Endometrial microvascular endothelial cells (primary cell): Measurements from ENCODE around the gene FASTKD3. TPM values are rescaled to one million over a fixed set of nuclear protein-coding genes. Genes with fewer than 3 reads are reported as not detected.
"Not testable (repeated sequence)": the region's sequence is repeated elsewhere in the genome, so short reads cannot be mapped to it uniquely, and the experiment has no call there.

Experiments
- in situ Hi-C: cut with HindIII; loops from 2 replicates; pipeline ENCODE4 v1.10.0; 2017; ENCODE audit warnings: low sequenced_read_pairs, low pct_unique_long_range_greater_than_20kb; ENCODE audit errors: inconsistent ontology term
- total RNA-seq: library from RNA; depleted of rRNA; stranded (reverse); fragments of >200 nt; gene quantifications from one replicate; pipeline ENCODE4 v1.2.3, GENCODE V29; 2015; ENCODE audit errors: inconsistent ontology term

The FASTKD3 gene, protein sequence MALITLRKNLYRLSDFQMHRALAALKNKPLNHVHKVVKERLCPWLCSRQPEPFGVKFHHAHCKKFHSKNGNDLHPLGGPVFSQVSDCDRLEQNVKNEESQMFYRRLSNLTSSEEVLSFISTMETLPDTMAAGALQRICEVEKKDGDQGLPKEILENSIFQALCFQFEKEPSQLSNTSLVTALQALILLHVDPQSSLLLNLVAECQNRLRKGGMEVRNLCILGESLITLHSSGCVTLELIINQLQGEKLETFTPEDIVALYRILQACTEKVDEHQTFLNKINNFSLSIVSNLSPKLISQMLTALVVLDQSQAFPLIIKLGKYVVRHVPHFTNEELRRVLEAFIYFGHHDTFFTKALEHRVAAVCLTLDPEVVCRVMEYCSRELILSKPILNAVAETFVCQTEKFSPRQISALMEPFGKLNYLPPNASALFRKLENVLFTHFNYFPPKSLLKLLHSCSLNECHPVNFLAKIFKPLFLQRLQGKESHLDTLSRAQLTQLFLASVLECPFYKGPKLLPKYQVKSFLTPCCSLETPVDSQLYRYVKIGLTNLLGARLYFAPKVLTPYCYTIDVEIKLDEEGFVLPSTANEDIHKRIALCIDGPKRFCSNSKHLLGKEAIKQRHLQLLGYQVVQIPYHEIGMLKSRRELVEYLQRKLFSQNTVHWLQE
- total RNA-seq = 20.4 TPM

DNA sequence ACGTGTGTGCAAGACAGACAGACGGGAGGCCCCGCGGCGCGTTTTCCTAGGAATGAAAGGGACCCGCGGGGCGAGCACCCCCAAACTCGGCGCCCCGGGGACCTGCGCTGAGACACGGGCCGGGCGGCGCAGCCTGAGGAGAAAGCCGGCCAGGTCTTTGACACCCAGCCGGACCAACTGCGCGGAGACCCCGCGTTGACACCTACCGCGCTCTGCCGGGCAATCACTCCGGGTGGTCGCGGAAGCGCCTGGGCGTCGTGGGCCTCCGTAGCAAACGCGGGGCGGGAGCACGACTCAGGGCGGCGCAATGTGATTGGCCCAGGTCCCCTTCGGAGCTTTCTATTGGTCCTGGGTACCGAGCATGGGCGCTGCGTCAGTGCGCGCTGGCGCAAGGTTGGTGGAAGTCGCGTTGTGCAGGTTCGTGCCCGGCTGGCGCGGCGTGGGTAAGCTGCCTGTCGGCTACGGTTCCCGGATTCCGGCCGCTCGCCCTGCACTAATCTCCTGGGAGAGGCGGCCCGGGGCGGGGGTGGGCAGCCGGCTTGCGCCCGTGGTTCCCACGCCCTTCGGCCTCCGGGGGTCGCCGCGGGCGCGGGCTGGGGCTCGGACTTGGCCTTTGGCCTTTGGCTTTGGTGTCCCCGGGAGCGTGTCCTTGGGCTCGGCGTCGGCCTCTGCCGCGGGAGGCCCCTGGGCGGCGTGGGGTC, at the start of gene FASTKD3, which contains the start of gene MTRR:
Gene FASTKD3 (minus strand): TSS at position 259 of the 701 bp plus-strand sequence. CDS start 948 bp downstream, outside the sequence.
Gene MTRR (plus strand): TSS at position 376 of the 701 bp plus-strand sequence. CDS start 1,647 bp downstream, outside the sequence.
- in situ Hi-C loops = no loop called here

DNA sequence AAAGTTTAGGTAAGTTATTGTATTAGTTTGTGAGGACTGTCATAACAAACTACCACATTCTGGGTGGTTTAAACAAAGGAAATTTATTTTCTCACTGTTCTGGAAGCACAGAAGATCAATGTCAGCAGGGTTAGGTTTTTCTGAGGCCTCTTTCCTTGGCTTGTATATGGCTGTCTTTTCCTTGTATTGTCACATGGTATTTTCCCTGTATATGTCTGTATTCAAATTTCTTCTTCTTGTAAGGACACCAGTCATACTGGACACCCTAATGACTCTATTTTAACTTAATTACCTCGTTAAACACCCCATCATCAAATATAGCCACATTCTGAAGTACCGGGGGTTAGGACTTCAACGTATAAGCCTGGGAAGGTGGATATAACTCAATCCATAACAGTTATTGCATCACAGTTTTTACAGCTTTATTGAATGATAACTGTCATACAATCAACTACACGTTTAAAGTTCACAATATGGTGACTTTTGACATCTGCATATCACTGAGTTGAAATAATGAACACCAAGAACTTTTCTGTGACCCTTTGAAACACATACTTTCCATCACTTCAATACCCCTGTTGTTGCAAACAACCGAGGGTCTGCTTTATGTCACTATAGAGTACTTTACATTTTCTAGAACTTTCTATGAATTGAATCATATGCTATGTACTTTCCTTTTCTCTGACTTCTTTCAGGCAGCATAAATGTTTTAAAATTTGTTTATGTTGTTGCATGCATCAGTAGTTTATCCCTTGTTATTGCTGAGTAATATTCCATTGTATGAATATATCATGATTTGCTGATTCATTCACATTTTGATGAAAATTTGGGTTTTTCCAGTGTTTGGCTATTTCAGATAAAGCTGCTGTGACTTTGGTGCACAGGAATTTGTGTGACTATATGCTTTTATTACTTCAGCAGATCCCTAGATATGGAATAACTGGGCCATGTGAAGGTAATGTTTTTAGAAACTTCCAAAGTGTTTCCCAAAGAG, 48.6 kb upstream of the FASTKD3 start:
- in situ Hi-C loops = no loop called here

DNA sequence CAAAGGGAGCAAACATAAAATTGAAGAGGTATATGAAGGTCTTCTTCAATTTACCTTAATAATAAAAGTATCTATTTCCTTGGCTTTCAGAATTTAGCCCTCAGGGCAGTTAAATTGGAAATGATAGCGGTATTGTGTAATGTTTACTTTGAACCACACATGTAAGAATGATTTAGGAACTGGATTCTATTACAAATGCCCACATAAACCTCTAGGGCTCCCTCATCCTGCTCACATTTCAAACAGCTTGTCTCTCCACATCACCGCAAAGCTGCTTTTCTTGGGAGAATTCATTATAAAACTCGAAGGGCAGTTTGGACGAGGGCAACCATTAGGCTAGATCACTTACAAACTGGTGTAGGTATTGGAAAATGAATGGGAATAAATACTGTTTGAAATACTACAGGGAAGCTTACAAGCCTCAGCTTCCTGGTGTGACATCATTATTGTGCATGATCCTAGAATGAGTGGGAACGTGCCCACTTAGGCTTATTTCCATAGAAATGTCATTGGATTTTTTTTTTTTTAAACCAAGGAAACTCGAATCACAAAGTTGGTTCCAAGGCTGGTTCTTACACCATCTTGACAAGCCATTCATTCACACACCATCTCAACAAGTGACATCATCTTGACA, 47.5 kb upstream of the FASTKD3 start:
- in situ Hi-C loops = no loop called here

DNA sequence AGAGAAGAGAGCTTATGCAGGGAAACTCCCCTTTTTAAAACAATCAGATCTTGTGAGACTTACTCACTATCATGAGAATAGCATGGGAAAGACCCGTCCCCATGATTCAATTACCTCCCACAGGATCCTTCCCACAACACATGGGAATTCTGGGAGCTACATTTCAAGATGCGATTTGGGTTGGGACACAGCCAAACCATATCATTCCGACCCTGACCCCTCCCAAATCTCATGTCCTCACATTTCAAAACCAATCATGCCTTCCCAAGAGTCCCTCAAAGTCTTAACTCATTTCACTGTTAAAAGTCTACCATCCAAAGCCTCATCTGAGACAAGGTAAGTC, 42.6 kb upstream of the FASTKD3 start:
- in situ Hi-C loops = not testable (repeated sequence)

DNA sequence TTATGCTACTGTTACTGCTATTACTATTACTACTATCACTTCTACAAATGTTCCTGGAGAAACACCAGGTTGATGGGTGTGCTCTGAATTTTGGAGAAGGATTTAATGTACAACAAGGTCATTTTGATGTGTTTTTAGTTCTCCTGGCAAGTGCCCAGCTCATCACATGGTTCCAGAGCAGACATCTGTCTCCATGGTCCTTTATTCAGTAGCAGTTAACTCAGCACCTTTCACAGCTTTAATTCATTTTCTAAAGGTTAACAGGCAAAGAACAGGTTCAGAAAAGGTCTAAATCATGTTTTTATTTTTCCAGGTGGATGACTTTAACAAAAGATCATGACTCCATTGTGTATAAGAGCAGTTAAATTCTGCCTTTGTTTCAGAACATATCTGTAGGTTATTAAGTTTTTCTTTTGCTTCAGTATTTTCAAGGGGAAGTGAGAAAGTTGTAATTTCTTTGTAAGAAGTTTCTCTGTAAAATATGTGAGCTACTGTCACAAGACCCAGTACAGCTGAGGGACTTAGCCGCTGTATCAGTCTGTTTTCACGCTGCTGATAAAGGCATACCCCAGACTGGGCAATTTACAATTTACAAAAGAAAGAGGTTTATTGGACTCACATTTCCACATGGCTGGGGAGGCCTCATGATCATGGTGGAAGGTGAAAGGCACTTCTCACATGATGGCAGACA, 42.1 kb upstream of the FASTKD3 start:
- in situ Hi-C loops = no loop called here

DNA sequence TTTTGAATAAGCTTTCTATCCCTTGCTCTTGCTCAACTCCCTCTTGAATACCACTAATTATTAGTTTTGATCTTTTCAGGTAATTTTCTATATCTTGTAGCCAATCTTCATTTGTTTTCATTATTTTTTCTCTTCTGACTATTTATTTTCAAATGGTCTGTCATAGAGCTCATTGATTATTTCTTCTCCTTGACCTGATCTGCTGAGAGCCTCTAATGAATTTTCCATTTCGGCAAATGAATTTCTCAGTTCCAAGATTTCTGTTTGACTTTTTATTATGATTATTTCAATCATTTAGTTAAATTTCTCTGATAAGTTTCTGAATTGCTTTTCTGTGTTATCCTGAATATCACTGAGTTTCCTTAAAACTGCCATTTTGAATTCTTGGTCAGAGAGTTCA, 39.5 kb upstream of the FASTKD3 start:
- in situ Hi-C loops = no loop called here

DNA sequence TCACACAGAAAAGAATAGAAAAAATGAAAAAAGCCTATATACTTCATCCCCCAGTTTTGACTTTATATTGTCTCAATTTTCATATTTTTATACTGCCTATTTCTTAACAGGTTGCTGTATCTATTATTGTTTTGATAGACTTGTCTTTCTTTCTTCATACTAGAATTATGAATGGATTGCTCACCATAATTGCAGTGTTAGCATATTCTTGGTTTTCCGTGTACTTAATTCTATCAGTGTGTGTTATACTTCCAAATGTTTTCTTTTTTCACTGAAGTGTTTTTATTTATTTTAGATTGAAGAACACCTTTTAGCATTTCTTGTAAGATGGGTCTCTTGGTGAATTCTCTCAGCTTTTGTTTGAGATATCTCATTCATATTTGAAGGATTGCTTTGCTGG, 38.8 kb upstream of the FASTKD3 start:
- in situ Hi-C loops = no loop called here

DNA sequence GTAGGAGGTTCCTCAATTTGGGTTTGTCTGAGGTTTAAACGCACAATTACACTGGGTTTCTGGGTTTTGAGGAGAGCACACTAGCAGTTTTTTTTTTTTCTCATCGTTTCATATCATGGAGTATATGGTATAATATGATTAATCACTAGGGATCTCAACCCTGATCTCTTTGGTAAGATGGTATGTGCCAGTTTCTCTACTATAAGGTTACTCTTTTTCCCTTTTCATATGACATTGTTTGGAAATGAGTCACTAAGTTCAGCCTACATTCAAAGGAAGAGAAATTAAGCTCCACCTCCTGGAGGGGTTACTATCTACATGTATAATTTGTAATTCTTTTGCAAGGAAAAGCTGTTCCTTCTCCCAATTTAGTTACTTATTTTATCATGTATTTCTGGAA, 35.3 kb upstream of the FASTKD3 start:
- in situ Hi-C loops = no loop called here

DNA sequence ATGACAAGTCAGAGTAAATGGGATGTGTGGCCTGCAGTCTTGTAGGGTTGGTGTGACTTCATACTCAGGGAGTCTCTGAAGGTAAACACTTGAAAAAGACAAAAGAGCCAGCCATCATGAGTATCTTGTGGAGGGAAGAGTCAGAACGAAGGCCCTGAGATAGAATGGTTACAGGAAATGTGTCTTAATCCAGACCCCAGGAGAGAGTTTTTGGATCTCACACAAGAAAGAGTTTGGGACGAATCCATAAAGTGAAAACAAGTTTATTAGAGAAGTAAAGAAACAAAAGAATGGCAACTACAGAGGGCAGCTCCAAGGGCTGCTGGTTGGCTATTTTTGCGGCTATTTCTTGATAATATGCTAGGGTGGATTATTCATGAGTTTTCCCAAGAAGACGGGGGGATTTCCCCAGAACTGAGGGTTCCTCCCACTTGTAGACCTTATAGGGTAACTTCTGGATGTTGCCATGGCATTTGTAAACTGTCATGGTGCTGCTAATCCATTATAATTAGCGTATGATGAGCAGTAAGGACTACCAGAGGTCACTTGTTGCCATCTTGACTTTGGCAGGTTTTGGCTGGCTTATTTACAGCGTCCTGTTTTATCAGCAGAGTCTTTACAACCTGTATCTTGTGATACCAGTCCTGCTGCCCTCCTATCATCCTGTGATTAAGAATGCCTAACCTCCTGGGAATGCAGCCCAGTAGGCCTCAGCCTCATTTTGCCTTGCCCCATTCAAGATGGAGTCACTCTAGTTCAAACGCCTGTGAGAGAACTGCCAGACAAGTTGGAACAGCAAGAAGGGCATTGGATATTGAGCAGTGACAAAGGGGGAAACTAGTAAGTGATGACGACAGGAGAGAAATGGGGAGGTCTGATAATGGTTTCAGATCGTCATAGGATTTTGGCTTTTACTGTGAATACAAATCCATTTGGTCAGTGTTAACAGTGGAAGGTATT, 34.1 kb upstream of the FASTKD3 start:
- in situ Hi-C loops = no loop called here

DNA sequence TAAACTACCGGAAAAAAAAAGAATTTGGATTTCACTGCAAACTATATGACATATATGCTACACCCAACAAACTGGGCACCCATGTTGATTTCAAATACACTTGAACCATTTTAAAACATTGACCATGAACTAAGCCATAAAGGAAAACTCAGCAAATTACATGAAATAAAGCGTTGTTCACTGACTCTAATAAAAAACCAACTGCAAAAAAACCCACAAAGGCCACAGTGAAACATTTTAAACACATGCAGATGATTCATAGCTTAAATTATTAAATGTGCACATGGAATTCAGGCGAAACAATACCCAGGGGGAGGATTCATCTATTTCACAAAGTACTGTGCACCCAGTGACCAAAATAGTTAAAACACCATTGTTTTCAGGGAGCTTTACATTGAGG, 33.4 kb upstream of the FASTKD3 start:
- in situ Hi-C loops = no loop called here

DNA sequence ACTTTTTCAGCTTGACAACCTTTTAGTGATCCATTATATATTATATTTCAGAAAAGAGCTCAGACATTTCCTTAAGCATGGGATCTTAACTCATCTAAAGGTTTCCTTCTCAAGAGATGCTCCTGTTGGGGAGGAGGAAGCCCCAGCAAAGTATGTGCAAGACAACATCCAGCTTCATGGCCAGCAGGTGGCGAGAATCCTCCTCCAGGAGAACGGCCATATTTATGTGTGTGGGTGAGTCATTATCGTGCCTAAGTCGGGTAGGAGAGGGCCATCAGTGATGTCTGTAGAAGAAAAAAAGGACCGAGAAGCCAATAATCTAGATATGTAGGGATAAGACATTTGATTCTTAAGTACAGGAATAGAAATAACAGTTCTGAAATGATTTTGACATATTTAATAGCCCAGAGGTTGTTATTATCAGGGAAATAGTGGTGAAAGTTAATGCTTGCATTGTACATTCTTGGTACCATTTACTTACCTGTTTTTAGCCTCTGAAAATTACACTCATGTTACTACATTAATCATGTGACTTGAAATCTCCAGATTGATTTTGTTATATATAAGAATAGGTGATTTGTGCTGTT, 28.3 kb upstream of the FASTKD3 start:
- in situ Hi-C loops = no loop called here

DNA sequence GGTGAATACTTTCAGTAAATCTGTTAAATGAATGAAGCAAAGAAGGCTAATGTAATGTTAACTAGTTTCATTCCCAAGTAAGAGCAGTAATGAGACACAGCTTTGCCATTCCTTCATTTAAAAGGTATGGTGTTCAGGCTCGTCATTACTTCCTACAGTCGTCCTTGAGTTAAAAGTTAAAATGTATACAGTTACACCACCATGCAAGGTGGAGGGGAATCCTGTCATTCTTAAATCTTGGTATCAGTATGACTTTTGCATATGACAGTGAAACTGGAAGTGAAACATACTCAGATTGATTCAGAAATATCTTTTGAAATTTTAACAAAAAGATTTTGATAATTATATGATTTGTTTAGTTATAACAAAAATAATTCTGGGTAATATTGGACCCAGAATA, 26.0 kb upstream of the FASTKD3 start:
- in situ Hi-C loops = no loop called here

DNA sequence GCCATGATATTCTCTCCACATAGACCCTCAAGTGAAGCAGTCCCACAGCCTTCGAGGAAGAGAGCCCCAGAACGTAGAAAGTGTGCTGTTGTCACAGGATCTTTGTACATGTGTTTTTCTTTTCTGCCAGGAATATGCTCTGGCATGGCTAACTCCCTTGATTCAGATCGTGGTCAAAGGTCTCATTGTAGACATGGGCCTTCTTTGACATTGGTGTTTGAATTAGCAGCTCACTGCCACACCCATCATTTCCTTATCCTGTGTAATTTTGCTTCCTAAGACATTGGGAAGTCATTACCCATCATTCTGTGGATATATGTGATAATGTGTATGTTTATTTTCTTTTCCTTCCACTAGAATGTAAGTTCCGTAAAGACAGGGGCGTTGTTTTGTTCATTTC, 25.6 kb upstream of the FASTKD3 start:
- in situ Hi-C loops = no loop called here

DNA sequence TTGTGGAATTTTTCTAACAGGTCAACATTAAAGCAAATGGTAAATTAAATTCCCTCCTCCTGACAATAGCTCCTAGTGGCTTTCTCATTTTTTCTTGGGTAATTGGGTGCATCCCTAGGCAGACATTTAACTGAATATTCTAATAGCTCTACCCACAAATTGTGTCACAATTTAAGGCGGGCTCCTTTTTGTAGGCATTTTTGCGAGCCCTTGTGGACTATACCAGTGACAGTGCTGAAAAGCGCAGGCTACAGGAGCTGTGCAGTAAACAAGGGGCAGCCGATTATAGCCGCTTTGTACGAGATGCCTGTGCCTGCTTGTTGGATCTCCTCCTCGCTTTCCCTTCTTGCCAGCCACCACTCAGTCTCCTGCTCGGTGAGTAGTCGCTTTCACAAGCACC, 20.1 kb upstream of the FASTKD3 start:
- in situ Hi-C loops = no loop called here

DNA sequence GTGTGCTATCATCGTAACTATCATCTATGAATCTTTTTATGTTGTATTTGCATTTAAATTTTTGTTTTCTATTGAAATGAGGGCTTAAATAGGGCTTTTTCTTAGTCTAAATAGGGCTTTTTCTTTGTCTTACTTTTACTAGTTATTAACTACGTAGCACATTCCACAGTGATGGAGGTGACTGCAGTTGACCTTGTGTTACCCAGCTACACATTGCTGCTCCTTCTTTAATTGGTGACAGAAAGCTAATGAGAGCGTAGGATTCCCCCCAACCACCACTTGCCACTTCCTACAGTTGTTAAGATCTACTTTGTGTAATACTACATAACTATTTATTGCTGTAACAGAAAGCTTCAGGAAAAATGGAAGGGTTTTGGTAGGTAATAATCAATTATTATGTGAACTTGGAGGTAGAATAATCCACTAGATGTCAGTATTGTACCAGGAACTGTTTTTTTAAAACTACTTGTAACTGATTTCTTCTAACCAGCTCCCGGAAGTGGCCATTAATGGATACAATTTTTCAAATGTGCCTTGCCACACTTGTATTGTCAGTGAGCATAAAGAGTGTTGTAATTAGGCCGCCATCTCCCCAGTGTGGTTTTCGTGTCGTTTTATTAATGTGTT, 18.1 kb upstream of the FASTKD3 start:
- in situ Hi-C loops = no loop called here
